SH-SY5Y (cell line): ENCODE data around the gene GSAP.
A peak's percentile ranks its signal among the peaks of the same experiment; 100 is the strongest.

Experiments
- GATA2 ChIP-seq: IDR thresholded peaks from 2 replicates; pipeline ENCODE4 v1.6.1; 2011; ENCODE audit warnings: mild to moderate bottlenecking, low read depth, low read length
- GATA3 ChIP-seq: IDR thresholded peaks from 2 replicates; pipeline ENCODE4 v1.6.1; 2011; ENCODE audit warnings: low read depth, mild to moderate bottlenecking, low read length, moderate library complexity

GSAP gene

DNA sequence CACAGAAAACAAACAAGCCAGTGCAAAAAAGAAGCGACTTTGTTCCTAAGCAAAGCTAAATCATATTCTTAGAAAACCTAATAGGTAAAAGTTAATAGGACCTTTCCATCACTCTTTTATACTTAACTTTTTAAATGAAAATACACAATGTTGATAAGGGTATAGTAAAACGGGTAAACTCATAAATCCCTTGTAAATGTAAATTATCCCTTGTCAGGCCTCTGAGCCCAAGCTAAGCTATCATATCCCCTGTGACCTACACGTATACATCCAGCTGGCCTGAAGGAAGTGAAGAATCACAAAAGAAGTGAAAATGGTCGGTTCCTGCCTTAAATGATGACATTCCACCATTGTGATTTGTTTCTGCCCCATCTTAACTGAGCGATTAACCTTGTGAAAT, 76.4 kb downstream of the GSAP start:
- TF ChIP-seq GATA2 (no peak), GATA3 (no peak)

GRCh38 chr7:77338883-77339629, 77.1 kb downstream of the GSAP start:
- TF ChIP-seq GATA2 (no peak), GATA3 (no peak)

DNA sequence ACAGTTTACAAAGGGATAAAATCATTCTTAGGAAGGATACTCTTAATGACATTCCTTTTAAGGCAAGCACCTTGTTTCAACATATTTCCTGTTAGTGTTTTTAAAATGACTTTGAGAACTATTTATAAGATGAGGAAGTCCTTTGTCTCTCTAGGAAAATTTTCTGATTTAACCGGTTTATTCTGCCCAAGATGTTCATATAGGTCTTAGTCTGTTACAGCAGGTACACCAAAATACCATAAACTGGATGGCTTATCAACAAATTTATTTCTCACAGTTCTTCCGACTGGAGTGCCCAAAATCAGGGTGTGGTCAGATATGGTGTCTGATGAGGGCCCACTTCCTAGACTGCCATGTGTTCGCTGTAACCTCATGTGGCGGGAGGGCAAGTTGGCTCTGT, 77.9 kb downstream of the GSAP start:
- TF ChIP-seq GATA2 (no peak), GATA3 (no peak)

DNA sequence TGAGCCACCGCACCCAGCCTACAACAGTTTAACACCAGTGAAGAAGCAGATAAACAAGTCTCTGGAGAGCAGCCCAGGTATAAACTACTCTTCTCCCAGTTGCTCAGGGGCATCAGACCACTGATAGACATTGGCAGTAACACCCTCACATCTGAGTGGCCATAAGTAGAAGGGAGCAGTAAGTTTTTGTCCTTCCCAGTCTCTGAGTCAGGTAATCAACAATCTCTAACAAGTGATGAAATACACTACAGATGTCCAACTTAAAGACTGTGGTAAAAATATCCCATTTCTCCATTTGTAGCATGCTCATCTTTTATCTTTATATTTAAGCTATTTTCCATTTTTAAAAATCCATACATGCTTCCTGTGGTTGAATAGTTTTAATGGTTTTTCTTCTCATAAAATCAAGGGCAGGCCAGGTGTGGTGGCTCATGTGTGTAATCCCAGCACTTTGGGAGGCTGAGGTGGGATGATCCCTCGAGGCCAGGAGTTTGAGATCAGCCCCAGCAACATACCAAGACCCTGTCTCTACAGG, 78.6 kb downstream of the GSAP start:
- TF ChIP-seq GATA3 (no peak), GATA2 (no peak)

DNA sequence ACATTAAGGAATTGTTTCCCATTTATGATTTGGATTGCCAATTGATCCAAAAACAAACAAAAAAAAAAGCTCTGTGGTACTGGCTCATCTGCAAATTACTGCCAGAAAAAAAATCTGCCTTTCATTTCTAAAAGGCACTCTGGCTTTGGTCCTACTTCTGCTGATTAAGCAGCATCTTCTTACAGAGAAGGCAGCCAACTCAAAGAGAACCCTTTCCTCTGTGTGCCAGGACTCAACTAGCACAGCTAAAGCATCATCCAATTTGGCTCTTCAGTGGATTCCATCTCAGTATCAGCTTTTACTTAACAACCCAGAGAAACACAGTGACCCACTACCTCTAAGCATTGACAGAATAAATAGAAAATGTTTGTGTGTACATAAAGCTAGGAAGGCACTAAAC, 80.6 kb downstream of the GSAP start:
- TF ChIP-seq GATA3 = no peak
- TF ChIP-seq GATA2 = no peak

GRCh38 chr7:77331938-77332695, 84.0 kb downstream of the GSAP start:
- TF ChIP-seq GATA3 (no peak), GATA2 (0 out of 2 replicates have a peak, but pooled peaks have one; percentile 12)

- no peak for TF ChIP-seq GATA2
- no peak for TF ChIP-seq GATA3
Measured at GRCh38 chr7:77330169-77330882, 85.8 kb downstream of the GSAP start.

DNA sequence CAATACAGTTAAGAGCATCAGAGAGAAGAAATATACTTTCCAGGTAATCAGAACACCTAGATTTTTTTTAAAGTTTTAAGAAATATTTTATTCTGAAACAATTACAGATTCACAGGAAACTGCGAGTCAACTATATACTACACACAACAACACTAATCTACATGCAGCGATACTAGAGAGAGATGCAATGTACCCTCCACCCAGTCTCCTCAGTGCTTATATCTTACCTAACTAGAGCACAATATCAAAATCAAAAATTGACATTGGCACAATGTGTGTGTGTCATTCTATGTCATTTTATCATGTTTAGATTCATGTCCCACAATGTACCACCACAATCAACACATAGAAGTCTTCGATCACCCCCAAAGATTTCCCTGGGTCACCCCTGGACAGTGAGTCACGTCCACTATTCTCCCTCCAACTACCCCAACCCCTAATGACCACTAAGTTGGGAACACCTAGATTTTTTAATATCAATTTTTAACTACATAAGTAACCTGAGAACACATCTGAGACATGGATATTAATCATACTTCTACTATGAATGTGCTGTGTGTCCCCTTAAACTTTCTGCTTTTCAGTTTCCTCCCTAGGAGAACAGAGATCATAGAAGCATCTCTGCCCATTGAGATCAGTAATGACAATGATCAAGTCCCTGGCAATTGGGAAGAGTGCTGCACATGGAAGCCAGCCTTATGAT, 86.5 kb downstream of the GSAP start:
- TF ChIP-seq GATA3 = no peak
- TF ChIP-seq GATA2 = no peak

DNA sequence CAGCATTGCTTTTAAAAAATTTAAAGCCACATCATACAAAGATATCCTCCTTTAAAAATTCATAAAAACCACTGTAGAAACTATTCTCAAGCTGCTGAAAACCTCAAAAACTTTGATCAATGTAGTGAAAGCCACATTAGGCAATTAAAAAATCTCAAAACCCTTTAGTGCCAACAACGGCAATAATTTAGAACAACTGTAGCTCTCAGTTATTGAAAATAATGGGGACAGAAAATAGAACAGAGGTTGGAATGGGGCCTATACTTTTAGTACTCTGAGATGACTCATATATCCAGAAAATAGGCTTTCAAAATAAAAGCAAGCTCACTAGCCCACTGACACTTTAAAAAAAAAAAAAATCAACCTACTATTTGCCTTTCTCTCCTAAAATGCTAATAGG, 87.5 kb downstream of the GSAP start:
- TF ChIP-seq GATA2 (no peak), GATA3 (no peak)

DNA sequence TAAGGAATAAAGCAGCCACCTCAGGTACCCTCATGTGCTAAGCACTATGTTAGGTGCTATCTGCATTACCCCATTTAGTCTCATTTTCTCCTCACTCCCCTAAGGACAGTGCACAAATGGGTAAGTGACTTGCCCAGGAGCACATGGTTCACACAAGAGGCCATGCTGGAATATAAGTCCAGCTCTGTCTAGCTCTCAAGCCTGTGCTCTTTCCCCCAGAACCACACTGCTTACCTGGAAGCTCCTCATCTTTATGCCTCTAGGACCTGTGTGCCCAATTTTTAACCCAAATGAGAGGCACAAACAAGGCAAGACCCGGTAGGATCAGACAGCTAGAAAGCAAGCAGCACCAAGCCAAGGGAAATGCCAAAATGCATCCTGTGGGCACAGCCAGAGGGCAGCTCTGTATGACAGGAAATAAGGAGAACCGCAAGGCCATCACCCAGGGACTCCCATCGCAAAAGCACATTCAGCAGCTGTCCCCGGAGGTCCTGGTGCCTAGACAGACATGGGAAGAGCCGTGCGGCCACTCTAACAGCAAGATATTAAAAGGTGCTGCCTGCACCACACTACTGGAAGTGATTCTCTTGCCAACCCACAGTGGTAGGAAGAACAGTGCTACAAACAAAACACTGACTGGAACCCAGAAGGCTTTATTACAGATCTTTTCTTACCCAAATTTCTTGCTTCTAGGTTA, 88.1 kb downstream of the GSAP start:
- no peak for TF ChIP-seq GATA3
- TF ChIP-seq GATA2 = no peak

GRCh38 chr7:77327067-77327931, 88.8 kb downstream of the GSAP start:
- TF ChIP-seq GATA3 = no peak
- no peak; the same call in 1 of the 2 replicates for TF ChIP-seq GATA2

GRCh38 chr7:77326131-77326530, 90.0 kb downstream of the GSAP start:
- TF ChIP-seq GATA2 = no peak
- no peak for TF ChIP-seq GATA3

GRCh38 chr7:77321300-77321699, 94.8 kb downstream of the GSAP start:
- TF ChIP-seq GATA3 (no peak), GATA2 (no peak)
